DMS153 (cell line): ENCODE measurements around the gene SLC18B1.

Experiments used
- DNase-seq: peaks from one replicate; lab custom pipeline; 2025; lab: John Stamatoyannopoulos, UW

The SLC18B1 gene

DNA sequence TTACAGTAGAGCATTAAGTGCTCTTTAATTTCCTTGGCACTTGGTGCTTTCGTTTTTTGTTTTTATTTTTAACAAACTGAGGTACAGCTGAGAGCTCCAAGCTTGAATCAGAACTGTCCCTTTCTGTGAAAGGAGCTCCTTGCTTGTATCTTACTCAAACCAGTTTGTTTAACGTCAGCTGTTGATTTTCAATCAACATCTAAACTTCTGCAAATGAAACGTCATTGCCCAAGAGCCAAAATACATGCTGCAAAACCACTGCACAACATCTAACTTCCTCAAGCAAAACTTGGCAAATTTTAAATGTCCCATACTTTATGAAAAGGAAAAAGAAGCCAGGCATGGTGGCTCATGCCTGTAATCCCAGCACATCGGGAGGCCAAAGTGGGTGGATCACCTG, 55.9 kb downstream of the SLC18B1 start:
- no peak for DNase-seq

DNA sequence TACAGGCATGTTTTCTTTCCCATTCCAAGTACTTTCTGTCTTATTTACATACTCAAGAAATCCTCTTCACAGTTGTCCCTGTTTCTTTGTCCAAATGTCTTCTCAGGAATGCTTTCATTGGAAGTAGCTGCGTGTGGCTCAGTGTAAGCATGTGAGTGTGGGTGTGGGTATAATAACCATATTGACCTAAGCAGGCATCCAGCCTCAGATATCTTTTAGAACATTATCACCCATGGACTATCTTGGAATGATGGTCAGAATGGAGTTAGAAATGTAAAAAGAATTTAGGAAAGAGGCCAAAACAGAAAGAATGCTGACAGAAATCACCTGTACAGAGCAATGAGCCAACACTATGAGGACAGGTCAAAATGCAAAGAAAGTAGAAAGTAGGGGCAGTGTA, 57.2 kb downstream of the SLC18B1 start:
- DNase-seq: no peak

DNA sequence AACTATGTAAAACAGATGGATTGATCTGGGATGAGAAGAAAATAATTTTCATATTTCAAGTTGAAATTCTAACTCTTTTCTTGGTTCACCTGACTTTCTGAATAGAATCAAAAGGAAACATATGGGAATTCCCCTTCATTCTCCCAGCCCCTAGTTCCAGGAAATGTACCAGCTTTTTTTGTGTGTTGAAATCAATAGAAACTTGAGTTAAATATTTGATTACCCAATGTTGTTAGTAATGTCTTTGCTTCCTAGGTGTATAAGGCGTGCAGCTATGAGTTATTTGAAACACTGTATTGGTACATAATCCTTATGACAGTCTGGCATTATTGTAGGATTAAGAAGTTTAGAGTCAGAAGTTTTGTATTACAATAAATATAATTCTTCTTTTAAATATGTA, 62.2 kb downstream of the SLC18B1 start:
- no peak for DNase-seq

DNA sequence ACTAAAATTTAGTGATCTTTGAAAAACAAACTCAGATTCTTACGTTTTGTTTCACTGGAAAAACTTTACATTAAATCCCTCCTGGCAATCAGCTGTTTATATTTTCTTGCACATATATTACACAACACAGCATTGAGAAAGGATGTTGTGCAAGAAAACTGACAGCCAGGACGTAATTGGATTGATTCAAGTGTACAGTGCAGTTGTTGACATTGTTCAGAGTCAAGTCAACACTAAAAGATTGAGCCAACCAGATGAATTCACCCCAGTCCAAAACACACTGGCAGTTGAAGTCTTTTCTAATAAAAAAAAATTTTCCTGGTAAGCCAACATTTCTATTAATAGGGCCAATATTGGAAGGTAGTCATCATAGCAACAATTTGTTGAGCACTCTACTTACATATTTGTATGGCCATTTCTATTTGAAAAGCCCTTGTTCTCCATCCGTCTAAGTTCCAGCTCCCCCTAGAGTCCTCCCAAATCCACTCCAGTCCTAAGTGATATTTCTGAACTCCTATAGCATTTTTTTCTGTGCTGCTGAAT, 63.7 kb downstream of the SLC18B1 start:
- DNase-seq: no peak

DNA sequence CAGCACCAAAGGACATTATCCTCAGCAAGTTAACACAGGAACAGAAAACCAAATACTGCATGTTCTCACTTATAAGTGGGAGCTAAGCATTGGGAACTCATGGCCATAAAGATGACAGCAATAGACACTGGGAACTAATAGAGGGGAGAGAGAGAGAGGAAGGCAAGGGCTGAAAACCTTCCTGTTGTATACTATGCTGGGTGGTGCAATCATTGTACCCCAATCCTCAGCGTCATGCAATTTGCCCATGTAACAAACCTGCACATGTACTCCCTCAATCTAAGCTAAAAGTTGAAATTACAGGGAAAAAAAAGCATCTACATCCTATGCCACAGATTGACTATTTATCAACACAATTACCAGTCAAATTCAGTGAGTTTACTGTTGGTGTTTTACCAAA, 64.6 kb downstream of the SLC18B1 start:
- no peak for DNase-seq

DNA sequence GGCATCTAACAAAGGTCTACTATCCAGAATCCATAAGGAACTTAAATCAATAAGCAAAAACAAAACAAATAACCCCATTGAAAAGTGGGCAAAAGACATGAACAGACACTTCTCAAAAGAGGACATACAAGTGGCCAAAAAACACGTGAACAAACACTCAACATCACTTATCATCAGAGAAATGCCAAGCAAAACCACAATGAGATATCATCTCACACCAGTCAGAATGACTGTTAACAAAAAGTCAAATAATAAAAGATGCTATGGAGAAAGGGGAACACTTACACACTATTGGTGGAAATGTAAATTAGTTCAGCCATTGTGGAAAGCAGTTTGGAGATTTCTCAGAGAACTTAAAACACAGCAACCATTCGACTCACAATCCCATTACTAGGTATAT, 65.2 kb downstream of the SLC18B1 start:
- peak; percentile 36 for DNase-seq

DNA sequence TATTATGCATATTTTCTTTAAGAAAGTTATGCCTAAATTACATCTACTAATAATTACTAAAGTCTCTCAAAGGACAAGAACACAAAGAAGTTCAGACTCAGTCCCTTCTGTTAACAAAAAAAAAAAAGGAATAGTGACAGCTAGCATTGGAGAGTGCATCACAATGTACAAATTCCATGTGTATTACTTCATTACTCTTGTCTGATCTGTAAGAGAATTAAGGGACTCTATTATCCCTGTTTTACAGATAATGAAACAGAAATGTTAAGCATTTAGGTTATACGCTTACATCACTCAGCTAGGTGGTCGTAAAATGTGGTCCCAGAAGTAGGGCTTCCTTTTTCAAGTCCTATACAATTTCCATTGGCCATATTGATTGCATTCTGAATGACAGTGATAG, 67.4 kb downstream of the SLC18B1 start:
- no peak for DNase-seq

DNA sequence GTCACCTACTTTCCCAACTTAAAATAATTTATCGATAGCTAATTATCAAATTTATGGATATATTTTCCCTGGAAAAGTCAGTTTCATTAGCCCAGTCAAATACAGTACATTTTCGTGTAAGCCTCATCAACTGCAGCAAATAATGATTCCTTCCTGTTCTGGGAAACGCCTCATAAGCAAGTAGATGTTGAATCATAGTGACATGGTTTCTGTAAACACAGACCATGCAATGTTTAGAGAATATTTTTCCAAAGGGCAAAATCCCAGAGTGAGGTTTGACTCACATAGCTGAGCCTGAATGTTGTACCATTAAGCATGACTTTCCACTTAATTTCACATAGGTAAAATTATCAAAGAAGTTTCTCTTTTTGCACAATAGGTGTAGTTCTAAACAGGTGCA, 67.9 kb downstream of the SLC18B1 start:
- DNase-seq: no peak

DNA sequence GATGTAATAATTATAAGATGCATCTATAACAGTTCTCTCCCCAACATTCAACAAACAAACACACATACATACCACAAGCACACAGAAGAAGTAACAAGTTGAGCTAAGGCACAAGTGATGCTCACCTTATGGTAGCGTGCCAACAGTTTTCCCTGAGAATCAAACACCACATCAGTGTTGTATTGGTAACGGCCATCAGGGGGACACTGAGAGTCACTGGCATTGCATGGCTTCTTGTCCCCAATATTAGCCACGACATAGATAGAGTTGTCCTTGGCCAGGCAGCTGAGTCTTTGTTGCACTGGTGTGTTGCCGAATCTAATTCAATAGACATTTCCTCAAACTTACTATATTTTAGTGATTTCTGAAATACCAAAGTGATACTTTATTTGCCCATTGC, 69.8 kb downstream of the SLC18B1 start:
- DNase-seq: no peak

DNA sequence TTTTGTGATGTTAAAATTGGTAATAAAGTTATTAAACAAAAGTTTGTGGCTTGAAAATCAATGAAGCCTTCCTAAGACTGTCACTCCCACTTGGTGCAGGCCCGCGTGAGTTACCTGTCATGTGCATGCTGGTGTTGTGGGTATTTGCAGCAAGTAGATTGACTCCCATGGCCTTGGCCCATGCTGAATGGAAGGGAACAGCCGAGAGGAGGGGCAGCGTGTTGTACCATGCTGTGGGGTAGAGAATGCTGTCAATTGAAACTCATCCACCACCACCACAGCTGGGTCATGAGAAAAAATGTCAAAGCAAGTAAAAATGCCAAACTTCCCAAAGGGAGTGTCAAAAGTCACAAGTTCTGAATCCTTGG, 71.8 kb downstream of the SLC18B1 start:
- no peak for DNase-seq

DNA sequence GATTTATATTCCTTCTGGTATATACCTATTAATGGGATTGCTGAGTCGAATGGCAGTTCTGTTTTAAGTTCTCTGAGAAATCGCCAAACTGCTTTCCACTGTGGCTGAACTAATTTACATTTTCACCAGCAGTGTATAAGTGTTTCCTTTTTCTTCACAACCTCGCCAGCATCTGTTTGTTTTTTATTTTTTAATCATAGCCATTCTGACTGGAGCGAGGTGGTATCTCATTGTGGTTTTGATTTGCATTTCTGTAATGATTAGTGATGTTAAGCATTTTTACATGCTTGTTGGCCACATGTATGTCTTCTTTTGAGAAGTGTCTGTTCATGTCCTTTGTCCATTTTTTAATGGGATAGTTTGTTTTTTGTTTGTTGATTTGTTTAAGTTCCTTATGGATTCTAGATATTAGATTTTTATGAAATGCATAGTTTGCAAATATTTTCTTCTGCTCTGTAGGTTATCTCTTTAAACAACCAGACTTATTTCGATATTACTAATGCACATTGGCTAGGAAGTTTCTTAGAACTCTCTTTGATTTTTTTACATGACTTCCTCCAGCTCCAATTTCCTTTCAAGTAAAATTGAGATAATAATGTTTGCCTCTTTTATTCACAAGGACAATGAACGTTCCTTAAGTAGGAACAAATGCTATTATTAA, 72.4 kb downstream of the SLC18B1 start:
- DNase-seq: no peak

DNA sequence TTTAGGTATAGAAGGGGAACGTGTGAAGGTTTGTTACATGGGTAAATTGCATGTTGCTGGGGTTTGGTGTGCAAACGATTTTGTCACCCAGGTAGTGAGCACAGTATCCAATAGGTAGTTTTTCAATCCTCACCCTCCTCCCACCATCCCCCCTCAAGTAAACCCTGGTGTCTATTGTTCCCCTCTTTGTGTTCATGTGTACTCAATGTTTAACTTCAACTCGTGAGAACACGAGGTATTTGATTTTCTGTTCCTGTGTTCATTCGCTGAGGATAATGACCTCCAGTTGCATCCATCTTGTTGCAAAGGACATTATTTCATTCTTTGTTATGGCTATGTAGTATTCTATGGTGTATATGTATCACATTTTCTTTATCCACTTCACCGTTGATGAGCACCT, 73.0 kb downstream of the SLC18B1 start:
- no peak for DNase-seq

DNA sequence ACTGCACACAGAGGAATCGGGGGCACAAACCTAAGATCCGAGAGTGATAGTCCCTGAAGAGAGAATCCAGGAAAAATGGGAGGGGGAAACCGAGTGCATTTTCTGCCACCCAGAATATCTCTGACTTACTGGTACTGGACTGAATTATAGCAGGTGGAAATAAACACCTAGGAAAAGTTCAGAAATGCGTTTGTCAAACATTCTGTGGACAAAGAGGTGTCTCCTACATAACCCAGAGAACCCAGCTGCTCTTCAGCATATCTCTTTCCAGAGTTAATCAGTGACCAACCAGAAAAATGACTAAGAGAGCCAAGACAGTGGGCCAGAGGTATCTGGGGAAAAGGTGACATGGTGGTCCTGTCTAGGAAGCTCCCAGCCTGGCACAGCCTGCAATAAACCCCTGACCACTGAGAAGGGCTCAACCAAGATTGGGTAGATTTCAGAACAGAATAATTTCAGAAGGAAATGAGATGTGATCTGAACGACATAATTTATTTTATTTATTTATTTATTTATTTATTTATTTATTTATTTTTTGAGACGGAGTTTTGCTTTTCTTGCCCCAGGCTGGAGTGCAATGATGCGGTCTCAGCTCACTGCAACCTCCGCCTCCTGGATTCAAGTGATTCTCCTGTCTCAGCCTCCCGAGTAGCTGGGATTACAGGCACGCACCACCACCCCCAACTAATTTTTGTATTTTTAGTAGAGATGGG, 78.5 kb downstream of the SLC18B1 start:
- DNase-seq: no peak
